ENCODE data around the gene SLC24A2.
"Not testable (repeated sequence)": the region's sequence is repeated elsewhere in the genome, so short reads cannot be mapped to it uniquely, and the experiment has no call there.

The SLC24A2 gene

DNA sequence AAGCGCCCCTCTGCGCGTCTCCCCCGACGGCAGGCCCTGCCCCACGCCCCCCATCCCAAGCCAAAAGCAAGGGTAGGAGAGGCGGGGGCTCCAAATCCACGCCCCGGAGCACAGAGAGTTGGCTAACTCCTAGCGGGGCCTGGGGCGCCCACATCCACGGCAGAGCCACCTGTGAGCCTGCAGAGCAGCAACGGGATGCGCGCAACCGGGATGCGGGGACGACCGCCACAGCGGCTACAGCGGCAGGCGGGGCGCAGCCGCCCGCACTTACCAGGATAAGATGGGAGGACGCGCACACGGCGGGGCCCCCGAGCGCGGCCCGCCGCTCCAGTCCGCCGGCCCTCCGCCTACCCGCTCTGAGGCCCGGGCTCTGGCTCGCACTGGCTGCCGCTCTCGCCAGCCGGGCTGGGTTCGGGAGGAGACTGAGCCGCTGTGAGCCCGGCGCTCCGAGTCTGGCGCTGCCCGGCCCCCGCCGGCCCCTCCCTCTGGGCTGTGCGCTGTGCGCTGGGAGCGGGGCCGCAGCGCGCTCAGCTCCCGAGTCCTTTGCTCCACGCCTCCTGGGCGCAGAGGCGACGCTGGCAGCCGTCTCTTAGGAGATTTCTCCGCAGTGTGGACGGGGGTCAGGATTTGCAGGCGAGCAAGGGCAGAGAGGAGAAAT, at the start of gene SLC24A2:
SLC24A2 (minus strand) TSS at position 424 of the 658 bp plus-strand sequence.
- no peaks in the 10 kb centered on the region for H3K4me1 Mint-ChIP-seq
- no peaks in the 10 kb centered on the region for H3K9me3 Mint-ChIP-seq
- DNase-seq, result no peak
- no peak within 1 kb of the TSS for H3K27ac Mint-ChIP-seq
- no peaks in the 10 kb centered on the region for H3K36me3 Mint-ChIP-seq (ENCODE audit: low read depth)
- H3K4me3 Mint-ChIP-seq, result no peak within 1 kb of the TSS
- ATAC-seq, result no peak
- H3K27me3 Mint-ChIP-seq, result peaks cover 36% of the 10 kb centered on the region

DNA sequence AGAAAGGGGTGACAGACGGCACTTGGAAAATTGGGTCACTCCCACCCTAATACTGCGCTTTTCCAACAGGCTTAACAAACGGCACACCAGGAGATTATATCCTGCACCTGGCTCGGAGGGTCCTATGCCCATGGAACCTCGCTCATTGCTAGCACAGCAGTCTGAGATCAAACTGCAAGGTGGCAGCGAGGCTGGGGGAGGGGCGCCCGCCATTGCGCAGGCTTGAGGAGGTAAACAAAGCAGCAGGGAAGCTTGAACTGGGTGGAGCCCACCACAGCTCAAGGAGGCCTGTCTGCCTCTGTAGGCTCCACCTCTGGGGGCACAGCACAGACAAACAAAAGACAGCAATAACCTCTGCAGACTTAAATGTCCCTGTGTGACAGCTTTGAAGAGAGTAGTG, 44.5 kb upstream of the SLC24A2 start:
- not testable (repeated sequence) for H3K27ac Mint-ChIP-seq; H3K4me1 Mint-ChIP-seq; ATAC-seq; H3K36me3 Mint-ChIP-seq (ENCODE audit: low read depth); H3K9me3 Mint-ChIP-seq; H3K4me3 Mint-ChIP-seq; H3K27me3 Mint-ChIP-seq; DNase-seq

DNA sequence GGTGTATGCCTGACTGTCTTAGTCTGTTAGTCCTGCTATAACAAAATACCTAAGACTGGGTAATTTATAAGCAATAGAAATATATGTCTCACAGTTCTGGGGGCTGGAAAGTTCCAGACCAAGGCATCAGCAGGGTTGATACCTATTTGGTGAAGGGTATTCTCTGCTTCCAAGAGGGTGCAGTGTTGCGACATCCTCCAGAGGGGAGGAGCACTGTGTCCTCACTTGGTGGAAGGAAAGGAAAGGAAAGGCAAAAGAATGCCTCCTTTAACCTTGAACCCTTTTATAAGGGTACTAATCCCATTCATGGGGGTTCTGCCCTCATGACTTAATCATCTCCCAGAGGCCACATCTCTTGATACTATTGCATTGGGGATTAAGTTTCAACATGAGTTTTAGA, 42.0 kb upstream of the SLC24A2 start:
- Mint-ChIP-seq H3K4me3 (no peak overlapping the region), H3K4me1 (no peaks in the 10 kb centered on the region), H3K27ac (no peak overlapping the region), H3K36me3 (ENCODE audit: low read depth) (no peaks in the 10 kb centered on the region), H3K27me3 (no peaks in the 10 kb centered on the region), H3K9me3 (no peaks in the 10 kb centered on the region)
- no peak for ATAC-seq
- DNase-seq, result no peak

DNA sequence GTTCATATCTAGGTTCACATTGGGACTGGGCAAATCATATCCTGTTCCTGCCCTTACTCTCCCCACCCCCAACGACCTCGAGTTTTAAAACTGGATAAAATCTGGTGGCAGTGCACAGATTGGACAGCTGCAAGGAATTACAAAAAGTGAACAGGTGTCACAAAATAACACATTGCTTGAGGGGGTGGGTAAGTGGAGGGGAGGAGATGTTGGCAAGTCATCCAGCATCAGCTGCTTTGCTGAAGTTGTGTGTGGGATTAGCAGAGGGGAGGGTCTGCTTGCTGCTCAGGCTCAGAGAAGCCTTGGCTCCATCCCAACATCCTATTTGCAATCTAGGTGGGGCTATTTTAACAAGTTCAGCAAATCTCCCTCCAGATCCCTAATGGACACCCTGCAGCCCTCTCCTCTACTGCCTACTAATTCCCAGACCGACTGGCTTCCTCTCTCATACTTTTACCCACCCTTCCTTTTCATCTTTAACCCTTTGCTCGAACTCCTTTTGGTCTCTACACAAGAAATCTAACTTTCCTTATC, 39.8 kb upstream of the SLC24A2 start:
- Mint-ChIP-seq H3K4me1 (no peaks in the 10 kb centered on the region), H3K27me3 (no peaks in the 10 kb centered on the region), H3K9me3 (no peaks in the 10 kb centered on the region), H3K4me3 (no peak overlapping the region), H3K36me3 (ENCODE audit: low read depth) (no peaks in the 10 kb centered on the region), H3K27ac (no peak overlapping the region)
- DNase-seq (no peak), ATAC-seq (no peak)

DNA sequence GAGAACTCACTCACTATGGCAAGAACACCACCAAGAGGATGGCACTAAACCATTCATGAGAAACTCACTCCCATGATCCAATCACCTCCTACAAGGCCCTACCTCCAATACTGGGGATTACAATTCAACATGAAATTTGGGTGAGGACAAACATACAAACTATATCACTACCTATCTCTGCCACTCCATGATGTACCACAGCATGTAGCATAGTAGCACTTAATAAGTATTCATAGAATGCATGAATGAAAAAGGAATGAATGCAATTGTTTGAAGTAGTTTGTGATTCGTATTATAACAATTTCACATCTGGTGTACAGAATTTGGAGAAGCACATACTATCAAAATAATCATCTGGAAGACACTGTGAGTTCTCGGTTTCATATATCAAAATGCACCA, 27.9 kb upstream of the SLC24A2 start:
- Mint-ChIP-seq H3K4me3 (no peak overlapping the region), H3K27ac (no peak overlapping the region), H3K36me3 (ENCODE audit: low read depth) (no peaks in the 10 kb centered on the region), H3K4me1 (no peaks in the 10 kb centered on the region), H3K9me3 (peaks cover 37% of the 10 kb centered on the region), H3K27me3 (peaks cover 8% of the 10 kb centered on the region)
- ATAC-seq (no peak), DNase-seq (no peak)

DNA sequence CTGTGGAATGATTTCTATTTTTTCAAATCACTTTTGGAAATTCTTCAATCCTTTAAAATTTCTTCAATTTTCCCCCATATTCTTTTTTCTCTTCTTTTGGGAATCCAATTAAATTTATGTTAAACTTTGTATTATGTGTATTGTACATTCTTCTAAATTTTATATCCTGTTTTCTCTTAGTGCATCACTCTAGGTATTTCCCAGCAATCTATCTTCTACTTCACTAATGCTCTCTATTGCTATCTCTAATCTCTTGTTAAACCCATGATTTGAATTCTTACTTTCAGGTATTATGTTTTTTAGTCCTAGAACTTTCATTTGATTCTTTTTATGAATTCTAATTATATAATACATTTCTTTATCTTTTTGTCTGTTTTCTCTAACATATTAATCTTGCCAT, 23.4 kb upstream of the SLC24A2 start:
- H3K4me3 Mint-ChIP-seq, result no peak overlapping the region
- no peak overlapping the region for H3K27ac Mint-ChIP-seq
- DNase-seq (no peak), ATAC-seq (no peak)
- H3K9me3 Mint-ChIP-seq, result peaks cover 37% of the 10 kb centered on the region
- H3K36me3 Mint-ChIP-seq (ENCODE audit: low read depth), result no peaks in the 10 kb centered on the region
- no peaks in the 10 kb centered on the region for H3K4me1 Mint-ChIP-seq
- peaks cover 19% of the 10 kb centered on the region for H3K27me3 Mint-ChIP-seq

DNA sequence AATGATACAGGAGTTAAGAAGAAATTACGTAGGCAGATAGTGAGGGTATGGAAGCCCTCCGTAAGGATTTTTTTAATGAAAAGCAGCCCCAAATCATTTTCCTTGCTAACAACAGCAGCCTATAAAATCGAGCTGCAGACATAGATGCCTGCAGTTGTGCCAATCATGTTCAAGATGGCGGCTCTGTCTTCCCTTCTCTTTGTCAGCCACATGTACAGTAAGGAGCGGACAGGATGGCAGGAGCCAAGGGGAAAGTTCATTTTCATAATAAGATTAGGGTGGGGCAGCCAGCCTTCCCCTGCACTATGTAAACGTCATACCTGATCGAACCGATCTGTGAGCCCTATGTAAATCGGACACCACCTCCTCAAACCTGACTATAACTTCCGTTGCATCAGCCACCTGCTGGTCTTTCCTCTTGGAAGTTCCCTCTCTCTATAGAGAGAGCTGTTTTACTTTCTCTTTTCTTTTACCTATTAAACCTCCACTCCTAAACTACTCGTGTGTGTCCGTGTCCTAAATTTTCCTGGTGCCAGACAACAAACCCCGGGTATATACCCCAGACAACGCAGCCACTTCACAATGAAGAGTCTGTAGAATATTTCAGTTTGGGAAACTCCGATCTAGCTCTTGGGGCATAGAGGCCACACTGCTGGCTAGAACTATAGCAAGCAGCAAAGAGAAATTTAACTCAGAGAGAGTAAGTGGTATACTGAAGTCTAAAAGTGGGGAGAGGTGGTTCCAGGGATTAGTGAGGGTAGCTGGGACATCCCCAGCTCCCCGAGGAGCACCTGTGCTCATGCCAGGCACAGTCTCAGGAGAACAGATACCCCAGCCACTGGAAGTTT, 20.8 kb upstream of the SLC24A2 start:
- no peak for DNase-seq
- no peaks in the 10 kb centered on the region for H3K36me3 Mint-ChIP-seq (ENCODE audit: low read depth)
- no peak for ATAC-seq
- H3K4me3 Mint-ChIP-seq, result no peak overlapping the region
- peaks cover 18% of the 10 kb centered on the region for H3K9me3 Mint-ChIP-seq
- peaks cover 23% of the 10 kb centered on the region for H3K27me3 Mint-ChIP-seq
- no peak overlapping the region for H3K27ac Mint-ChIP-seq
- no peaks in the 10 kb centered on the region for H3K4me1 Mint-ChIP-seq

DNA sequence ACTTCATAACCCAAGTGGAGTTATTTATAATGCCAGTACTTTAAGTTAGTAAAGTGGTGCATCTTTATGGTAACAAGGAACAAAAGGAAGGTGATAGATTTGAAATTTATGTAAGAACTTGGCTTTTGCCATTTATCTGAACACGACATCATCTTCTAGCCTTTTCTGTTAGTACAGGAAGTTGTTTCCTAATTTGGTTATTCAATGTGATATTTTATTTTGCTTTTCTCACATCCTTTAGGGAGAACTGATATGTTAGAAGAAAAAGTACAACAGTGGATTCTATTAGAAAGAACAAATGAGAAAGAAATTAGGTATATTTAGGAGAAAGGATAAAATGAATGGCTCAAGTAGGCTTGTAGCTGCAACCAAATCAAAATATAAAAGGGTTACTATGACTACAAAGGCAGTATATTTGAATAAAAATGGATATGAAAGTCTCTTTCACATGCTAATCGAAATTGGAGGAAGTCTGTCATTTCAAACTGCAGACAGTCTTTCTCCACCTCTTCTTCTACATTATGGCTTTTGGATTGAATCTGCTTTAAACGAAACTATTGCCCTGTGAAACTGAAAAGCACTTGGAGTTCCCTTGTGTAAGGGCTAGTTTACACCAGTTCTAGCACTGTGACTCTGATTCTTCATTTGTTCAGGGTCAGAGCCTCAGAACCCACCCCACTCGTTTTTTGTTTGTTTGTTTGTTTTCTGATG, 18.5 kb upstream of the SLC24A2 start:
- DNase-seq (no peak), ATAC-seq (no peak)
- H3K36me3 Mint-ChIP-seq (ENCODE audit: low read depth), result no peaks in the 10 kb centered on the region
- H3K27ac Mint-ChIP-seq, result no peak overlapping the region
- H3K4me3 Mint-ChIP-seq, result no peak overlapping the region
- H3K27me3 Mint-ChIP-seq, result peaks cover 25% of the 10 kb centered on the region
- H3K4me1 Mint-ChIP-seq, result no peaks in the 10 kb centered on the region
- peaks cover 7% of the 10 kb centered on the region for H3K9me3 Mint-ChIP-seq

DNA sequence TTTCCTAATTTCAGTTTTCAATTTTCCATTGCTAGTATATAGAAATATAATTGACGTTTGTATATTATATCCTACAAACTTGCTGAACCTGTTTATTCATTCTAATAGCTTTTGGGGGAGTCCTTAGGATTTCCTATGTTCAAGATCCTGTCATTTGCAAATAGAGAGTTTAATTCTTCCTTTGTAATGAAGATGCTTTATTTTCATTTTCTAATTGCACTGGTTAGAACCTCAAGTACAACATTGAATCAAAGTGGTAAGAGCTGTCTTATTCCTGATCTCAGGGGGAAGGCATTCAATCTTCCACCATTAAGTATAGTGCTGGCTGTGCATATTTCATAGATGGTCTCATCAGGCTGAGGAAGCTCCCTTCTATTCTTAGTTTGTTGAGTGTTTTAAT, 15.6 kb upstream of the SLC24A2 start:
- peaks cover 14% of the 10 kb centered on the region for H3K27me3 Mint-ChIP-seq
- H3K4me1 Mint-ChIP-seq, result no peaks in the 10 kb centered on the region
- no peak for DNase-seq
- H3K9me3 Mint-ChIP-seq, result no peaks in the 10 kb centered on the region
- ATAC-seq, result no peak
- no peak overlapping the region for H3K4me3 Mint-ChIP-seq
- H3K27ac Mint-ChIP-seq, result no peak overlapping the region
- no peaks in the 10 kb centered on the region for H3K36me3 Mint-ChIP-seq (ENCODE audit: low read depth)

DNA sequence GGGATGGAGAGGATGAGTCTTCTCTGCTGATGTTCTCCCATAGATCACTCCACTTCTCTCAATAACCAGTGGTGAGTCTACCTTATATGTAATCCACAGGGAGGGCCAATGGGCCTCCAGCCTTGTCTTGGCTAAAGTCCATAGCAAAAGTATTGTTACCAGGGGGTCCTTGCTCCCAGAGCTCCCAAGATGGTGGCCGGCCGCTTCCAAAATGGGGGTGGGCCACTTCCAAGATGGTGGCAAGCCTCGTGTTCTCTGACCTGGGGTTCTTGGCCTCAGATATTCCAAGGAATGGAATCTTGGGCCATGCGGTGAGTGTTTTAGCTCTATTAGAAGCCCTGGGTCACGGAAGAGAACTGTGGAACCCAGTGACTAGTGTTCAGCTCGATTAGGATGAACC, 12.0 kb upstream of the SLC24A2 start:
- no peak overlapping the region for H3K27ac Mint-ChIP-seq
- DNase-seq, result no peak

DNA sequence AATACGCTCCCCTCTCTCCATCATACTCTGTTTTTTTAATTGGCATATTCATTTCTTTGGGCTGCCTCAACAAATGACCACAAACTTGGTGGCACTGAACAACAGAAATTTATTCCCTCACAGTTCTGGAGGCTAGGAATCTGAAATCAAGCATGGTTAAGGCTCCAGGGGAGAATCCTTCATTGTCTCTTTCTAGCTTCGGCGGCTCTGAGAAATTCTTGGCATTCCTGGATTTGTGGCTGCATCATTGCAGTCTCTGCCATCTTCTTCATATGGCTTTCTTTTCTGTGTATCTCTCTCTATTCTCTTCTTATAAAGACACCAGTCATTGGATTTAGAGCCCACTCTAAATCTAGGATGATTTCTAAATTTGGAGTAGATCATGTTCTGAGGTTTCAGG, 10.9 kb upstream of the SLC24A2 start:
- peaks cover 4% of the 10 kb centered on the region for H3K27me3 Mint-ChIP-seq
- no peaks in the 10 kb centered on the region for H3K36me3 Mint-ChIP-seq (ENCODE audit: low read depth)
- no peak overlapping the region for H3K27ac Mint-ChIP-seq
- no peaks in the 10 kb centered on the region for H3K4me1 Mint-ChIP-seq
- H3K9me3 Mint-ChIP-seq, result no peaks in the 10 kb centered on the region
- ATAC-seq (no peak), DNase-seq (no peak)
- no peak overlapping the region for H3K4me3 Mint-ChIP-seq

More for the DNA sequence above, 12.0 kb upstream of the SLC24A2 start:
- Mint-ChIP-seq H3K27me3 (peaks cover 4% of the 10 kb centered on the region), H3K9me3 (no peaks in the 10 kb centered on the region), H3K36me3 (ENCODE audit: low read depth) (no peaks in the 10 kb centered on the region), H3K4me1 (no peaks in the 10 kb centered on the region), H3K4me3 (no peak overlapping the region)
- no peak for ATAC-seq

DNA sequence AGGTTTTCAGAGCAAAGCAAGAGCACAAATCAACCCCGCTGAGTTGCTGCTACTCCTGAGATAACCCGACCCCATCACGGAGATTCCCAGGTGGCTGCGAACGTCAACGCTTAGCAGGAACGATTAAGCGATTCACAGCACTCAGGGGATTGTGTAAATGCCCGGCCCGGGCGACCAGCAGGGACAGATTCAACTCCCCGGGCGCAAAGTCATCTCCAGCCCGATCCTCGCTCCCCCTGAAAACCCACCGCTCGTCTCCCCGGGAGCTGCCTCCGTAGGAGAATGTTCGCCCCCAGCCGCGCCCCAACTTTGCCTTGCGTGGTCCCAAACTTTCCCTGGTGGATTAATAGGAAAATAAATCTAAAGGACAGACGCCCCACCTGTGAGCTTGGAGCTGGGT, 685 bp downstream of the SLC24A2 start:
- Mint-ChIP-seq H3K27me3 (peaks cover 36% of the 10 kb centered on the region), H3K9me3 (no peaks in the 10 kb centered on the region), H3K27ac (no peak overlapping the region), H3K36me3 (ENCODE audit: low read depth) (no peaks in the 10 kb centered on the region), H3K4me1 (no peaks in the 10 kb centered on the region), H3K4me3 (no peak overlapping the region)
- ATAC-seq (no peak), DNase-seq (no peak)

DNA sequence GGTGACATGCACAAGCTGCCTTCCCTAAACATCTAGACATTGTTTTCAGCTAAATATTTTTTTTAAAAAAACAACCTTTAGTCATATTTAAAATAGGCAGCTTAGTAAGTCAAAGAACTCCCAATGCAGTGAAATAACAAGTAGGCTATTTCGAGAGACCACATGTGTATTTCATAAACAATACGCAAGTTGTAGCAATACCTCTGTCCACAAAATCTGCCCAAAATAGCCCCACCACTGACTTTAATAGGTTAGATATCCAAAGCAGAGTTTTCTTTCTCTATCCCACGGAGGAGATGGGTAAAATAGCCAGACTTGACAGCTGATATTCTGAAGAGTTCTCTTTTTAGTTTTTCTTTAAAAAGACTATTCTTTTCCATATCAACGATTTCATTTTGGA, 1.2 kb downstream of the SLC24A2 start:
- peaks cover 34% of the 10 kb centered on the region for H3K27me3 Mint-ChIP-seq
- H3K4me3 Mint-ChIP-seq, result no peak overlapping the region
- no peak overlapping the region for H3K27ac Mint-ChIP-seq

DNA sequence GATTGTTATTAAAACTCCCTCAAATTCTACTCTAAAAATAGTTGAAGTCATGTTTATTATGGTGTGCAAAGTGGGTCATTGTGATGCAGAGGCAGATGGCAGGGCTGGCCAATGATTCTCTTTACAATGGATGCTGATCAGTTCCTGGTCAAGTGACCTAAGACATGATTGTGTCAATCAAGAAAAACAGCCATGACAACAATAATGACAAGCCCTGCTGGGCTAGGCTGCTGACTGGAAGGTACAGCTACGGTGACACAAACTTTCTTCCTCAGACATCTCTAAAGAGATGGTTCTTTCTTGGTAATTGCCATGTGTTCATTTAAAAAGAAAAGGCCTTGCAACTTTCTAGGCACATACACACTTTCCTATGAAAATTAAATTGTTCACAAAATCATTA, 3.6 kb downstream of the SLC24A2 start:
- DNase-seq (no peak), ATAC-seq (no peak)
- H3K4me1 Mint-ChIP-seq, result no peaks in the 10 kb centered on the region
- H3K27me3 Mint-ChIP-seq, result peaks cover 33% of the 10 kb centered on the region
- no peaks in the 10 kb centered on the region for H3K9me3 Mint-ChIP-seq
- H3K27ac Mint-ChIP-seq, result no peak overlapping the region
- H3K36me3 Mint-ChIP-seq (ENCODE audit: low read depth), result no peaks in the 10 kb centered on the region
- no peak overlapping the region for H3K4me3 Mint-ChIP-seq

More for the DNA sequence above, 1.2 kb downstream of the SLC24A2 start:
- Mint-ChIP-seq H3K36me3 (ENCODE audit: low read depth) (no peaks in the 10 kb centered on the region), H3K9me3 (no peaks in the 10 kb centered on the region), H3K4me1 (no peaks in the 10 kb centered on the region)
- ATAC-seq, result no peak
- no peak for DNase-seq

DNA sequence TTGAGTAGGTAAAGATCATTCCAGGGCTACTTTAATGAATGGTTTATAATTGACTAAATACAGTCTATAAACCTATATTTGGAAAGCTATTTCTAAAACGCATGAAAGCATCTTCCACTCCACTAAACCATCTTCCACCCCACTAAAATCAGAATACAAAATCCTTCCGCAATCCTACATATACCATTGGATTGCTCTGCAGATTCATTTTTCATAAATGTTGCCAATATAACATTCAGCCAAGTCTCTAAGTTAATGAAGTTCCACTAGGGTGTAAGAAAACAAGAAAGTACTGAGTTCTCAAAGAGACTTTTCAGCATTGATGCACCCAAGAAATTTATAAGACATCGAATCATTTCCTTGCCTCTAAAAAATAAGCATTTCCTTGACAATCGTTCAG, 4.7 kb downstream of the SLC24A2 start:
- no peak for ATAC-seq
- peaks cover 24% of the 10 kb centered on the region for H3K27me3 Mint-ChIP-seq

More for the DNA sequence above, 4.7 kb downstream of the SLC24A2 start:
- Mint-ChIP-seq H3K4me1 (no peaks in the 10 kb centered on the region), H3K9me3 (no peaks in the 10 kb centered on the region), H3K4me3 (no peak overlapping the region), H3K36me3 (ENCODE audit: low read depth) (no peaks in the 10 kb centered on the region), H3K27ac (no peak overlapping the region)
- no peak for DNase-seq
